Measurements from ENCODE around the gene UGT1A6. TPM values are rescaled to one million over a fixed set of nuclear protein-coding genes. Genes with fewer than 3 reads are reported as not detected.

UGT1A6 gene
- total RNA-seq, 2 experiments from 2014 or later = not detected

DNA sequence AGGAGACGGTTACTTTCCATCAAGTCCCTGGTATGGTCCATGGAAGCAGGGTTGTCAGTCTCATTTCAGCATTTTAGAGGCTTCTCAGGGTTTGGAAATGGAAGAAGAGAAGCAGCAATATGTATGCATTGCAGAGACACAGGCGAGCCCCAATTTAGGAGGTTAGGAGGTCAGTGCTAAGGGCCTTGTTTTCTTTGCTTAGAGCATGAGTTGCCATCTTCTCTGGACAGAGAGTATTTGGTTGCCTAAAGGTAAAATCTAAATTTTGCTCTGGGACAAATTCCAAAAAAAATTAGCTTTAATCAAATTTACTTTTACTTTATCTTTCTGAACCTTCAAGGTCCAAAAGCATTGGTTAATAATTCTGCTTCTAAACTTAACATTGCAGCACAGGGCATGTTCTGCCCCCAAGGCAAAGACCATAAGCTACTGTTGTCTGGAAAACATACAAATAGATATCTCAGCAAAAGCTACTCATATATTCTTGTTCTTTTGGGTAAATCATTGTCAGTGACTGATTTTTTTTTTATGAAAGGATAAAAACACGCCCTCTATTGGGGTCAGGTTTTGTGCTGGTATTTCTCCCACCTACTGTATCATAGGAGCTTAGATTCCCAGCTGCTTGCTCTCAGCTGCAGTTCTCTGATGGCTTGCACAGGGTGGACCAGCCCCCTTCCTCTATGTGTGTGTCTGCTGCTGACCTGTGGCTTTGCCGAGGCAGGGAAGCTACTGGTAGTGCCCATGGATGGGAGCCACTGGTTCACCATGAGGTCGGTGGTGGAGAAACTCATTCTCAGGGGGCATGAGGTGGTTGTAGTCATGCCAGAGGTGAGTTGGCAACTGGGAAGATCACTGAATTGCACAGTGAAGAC, 21.2 kb upstream of the UGT1A6 start, which contains the start of gene UGT1A9:
UGT1A9 (plus strand) TSS at position 609 of the 872 bp plus-strand sequence; CDS start at position 646, 37 bp downstream.
- ATAC-seq (no peak), DNase-seq (no peak)
- ChIA-PET CTCF (no interaction called here), POLR2A (no interaction called here)
- Mint-ChIP-seq H3K4me3 (no peak within 1 kb of the TSS), H3K9me3 (ENCODE audit: insufficient read depth) (no peaks in the 10 kb centered on the region), H3K36me3 (ENCODE audit: low read depth) (no peaks in the 10 kb centered on the region), H3K4me1 (ENCODE audit: low read depth) (no peaks in the 10 kb centered on the region), H3K27me3 (ENCODE audit: low read depth) (peaks cover 23% of the 10 kb centered on the region), H3K27ac (no peak within 1 kb of the TSS)

DNA sequence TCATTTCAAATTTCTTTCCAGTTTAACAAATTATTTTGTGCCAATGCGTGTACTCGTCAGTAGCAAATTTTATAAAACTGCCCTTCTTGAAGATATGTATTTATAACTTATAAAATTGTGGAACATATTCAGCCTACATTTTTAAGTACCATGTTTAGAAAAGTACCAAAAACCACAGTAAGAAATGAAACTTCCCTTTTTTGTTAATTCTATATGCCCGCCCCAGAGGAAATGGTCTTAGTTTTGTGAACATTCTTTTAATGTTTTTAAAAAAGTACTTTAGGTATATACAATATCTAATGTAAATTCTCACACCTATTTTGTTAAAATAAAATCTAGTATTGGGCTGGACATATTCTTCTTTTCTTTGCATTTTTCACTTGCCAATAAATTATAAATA, 19.8 kb upstream of the UGT1A6 start:
- POLR2A ChIA-PET = no interaction called here
- Mint-ChIP-seq H3K36me3 (ENCODE audit: low read depth) (no peaks in the 10 kb centered on the region), H3K4me1 (ENCODE audit: low read depth) (no peaks in the 10 kb centered on the region)

GRCh38 chr2:233673896-233674295, 18.8 kb upstream of the UGT1A6 start:
- Mint-ChIP-seq H3K9me3 (ENCODE audit: insufficient read depth) (no peaks in the 10 kb centered on the region), H3K27me3 (ENCODE audit: low read depth) (peaks cover 31% of the 10 kb centered on the region), H3K4me1 (ENCODE audit: low read depth) (no peaks in the 10 kb centered on the region), H3K4me3 (no peak overlapping the region), H3K27ac (no peak overlapping the region), H3K36me3 (ENCODE audit: low read depth) (no peaks in the 10 kb centered on the region)
- ChIA-PET POLR2A (no interaction called here), CTCF (no interaction called here)
- ATAC-seq (no peak), DNase-seq (no peak)

More for the DNA sequence above, 19.8 kb upstream of the UGT1A6 start:
- Mint-ChIP-seq H3K4me3 (no peak overlapping the region), H3K27me3 (ENCODE audit: low read depth) (peaks cover 32% of the 10 kb centered on the region), H3K9me3 (ENCODE audit: insufficient read depth) (no peaks in the 10 kb centered on the region), H3K27ac (no peak overlapping the region)
- CTCF ChIA-PET = no interaction called here
- DNase-seq (no peak), ATAC-seq (no peak)

DNA sequence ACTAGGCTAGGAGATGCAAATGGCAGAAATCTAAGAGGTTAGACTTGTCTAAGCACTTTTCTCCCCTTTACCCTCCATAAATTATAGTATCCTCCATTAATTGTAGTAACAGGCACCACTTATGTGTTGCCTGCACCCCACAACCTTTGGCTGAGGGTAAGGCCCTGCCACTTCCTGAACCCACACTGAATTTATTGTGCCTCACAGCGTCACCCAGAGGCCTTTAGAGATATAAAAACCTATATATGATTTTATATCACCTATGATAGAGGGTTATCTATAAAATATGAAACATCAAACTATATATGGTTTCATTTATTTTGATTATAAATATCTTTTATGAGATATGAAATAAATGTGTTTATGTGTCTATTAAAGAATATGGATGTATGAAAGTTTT, 18.4 kb upstream of the UGT1A6 start:
- ATAC-seq (no peak), DNase-seq (no peak)
- Mint-ChIP-seq H3K27ac (no peak overlapping the region), H3K4me1 (ENCODE audit: low read depth) (no peaks in the 10 kb centered on the region), H3K27me3 (ENCODE audit: low read depth) (peaks cover 32% of the 10 kb centered on the region), H3K9me3 (ENCODE audit: insufficient read depth) (no peaks in the 10 kb centered on the region), H3K36me3 (ENCODE audit: low read depth) (no peaks in the 10 kb centered on the region), H3K4me3 (no peak overlapping the region)
- ChIA-PET POLR2A (no interaction called here), CTCF (no interaction called here)

GRCh38 chr2:233674995-233675394, 17.7 kb upstream of the UGT1A6 start:
- DNase-seq = no peak
- Mint-ChIP-seq H3K4me3 (no peak overlapping the region), H3K9me3 (ENCODE audit: insufficient read depth) (no peaks in the 10 kb centered on the region), H3K27me3 (ENCODE audit: low read depth) (peaks cover 38% of the 10 kb centered on the region), H3K4me1 (ENCODE audit: low read depth) (no peaks in the 10 kb centered on the region), H3K27ac (no peak overlapping the region), H3K36me3 (ENCODE audit: low read depth) (no peaks in the 10 kb centered on the region)
- ChIA-PET CTCF (no interaction called here), POLR2A (no interaction called here)
- ATAC-seq = no peak

- POLR2A ChIA-PET = interaction anchor here (0.6 kb wide), 1 partner anchor 782 kb away, joined by 3 read pairs; no protein-coding TSS in a partner anchor
These were observed 16.6 kb upstream of the UGT1A6 start for GRCh38 chr2:233676046-233676445.

DNA sequence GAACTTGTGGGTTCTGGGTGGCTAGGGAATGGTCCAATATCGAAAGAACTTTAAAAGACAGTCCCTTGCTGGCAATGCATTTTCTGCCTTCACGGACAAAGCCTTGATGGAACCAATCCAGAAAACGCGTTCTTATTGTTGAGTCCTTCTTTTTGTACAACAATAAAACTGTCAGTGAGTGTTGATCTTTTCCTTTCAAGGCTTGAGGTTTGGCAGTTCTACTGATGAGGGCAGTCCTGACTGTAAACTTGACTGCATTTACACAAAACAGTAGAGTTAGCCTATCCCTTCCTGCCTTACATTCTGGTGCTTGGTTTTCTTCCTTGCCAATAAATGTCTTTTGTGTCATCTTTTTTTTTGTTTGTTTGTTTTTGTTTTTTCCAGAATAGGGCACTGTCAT, 13.5 kb upstream of the UGT1A6 start:
- CTCF ChIA-PET = no interaction called here
- H3K27me3 Mint-ChIP-seq (ENCODE audit: low read depth) = peaks cover 29% of the 10 kb centered on the region
- no peak overlapping the region for H3K27ac Mint-ChIP-seq
- no peak for ATAC-seq
- POLR2A ChIA-PET = no interaction called here
- H3K4me1 Mint-ChIP-seq (ENCODE audit: low read depth) = no peaks in the 10 kb centered on the region
- H3K4me3 Mint-ChIP-seq = no peak overlapping the region
- DNase-seq = no peak
- H3K9me3 Mint-ChIP-seq (ENCODE audit: insufficient read depth) = no peaks in the 10 kb centered on the region
- H3K36me3 Mint-ChIP-seq (ENCODE audit: low read depth) = no peaks in the 10 kb centered on the region

More at GRCh38 chr2:233676046-233676445, 16.6 kb upstream of the UGT1A6 start:
- CTCF ChIA-PET = no interaction called here
- no peaks in the 10 kb centered on the region for H3K9me3 Mint-ChIP-seq (ENCODE audit: insufficient read depth)
- peaks cover 34% of the 10 kb centered on the region for H3K27me3 Mint-ChIP-seq (ENCODE audit: low read depth)
- DNase-seq (no peak), ATAC-seq (no peak)
- no peak overlapping the region for H3K4me3 Mint-ChIP-seq
- no peak overlapping the region for H3K27ac Mint-ChIP-seq
- no peaks in the 10 kb centered on the region for H3K36me3 Mint-ChIP-seq (ENCODE audit: low read depth)
- no peaks in the 10 kb centered on the region for H3K4me1 Mint-ChIP-seq (ENCODE audit: low read depth)

GRCh38 chr2:233680361-233681045, 12.2 kb upstream of the UGT1A6 start:
- H3K4me3 Mint-ChIP-seq = no peak overlapping the region
- peaks cover 32% of the 10 kb centered on the region for H3K27me3 Mint-ChIP-seq (ENCODE audit: low read depth)
- no peak overlapping the region for H3K27ac Mint-ChIP-seq
- H3K9me3 Mint-ChIP-seq (ENCODE audit: insufficient read depth) = no peaks in the 10 kb centered on the region
- DNase-seq (no peak), ATAC-seq (no peak)
- H3K4me1 Mint-ChIP-seq (ENCODE audit: low read depth) = no peaks in the 10 kb centered on the region
- ChIA-PET CTCF (no interaction called here), POLR2A (no interaction called here)
- no peaks in the 10 kb centered on the region for H3K36me3 Mint-ChIP-seq (ENCODE audit: low read depth)

DNA sequence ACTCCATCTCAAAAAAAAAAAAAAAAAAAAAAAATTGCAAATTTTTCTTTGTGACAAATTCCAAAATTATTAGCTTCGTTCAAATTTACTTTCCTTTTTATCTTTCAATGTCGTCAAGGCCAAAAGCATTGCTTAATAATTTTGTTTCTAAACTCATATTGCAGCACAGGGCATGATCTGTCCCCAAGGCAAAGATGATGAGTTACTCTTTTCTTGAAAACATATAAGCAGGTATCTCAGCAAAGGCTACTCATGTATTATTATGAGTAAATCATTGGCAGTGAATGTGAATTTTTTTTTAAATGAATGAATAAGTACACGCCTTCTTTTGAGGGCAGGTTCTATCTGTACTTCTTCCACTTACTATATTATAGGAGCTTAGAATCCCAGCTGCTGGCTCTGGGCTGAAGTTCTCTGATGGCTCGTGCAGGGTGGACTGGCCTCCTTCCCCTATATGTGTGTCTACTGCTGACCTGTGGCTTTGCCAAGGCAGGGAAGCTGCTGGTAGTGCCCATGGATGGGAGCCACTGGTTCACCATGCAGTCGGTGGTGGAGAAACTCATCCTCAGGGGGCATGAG, 11.1 kb upstream of the UGT1A6 start, which contains the start of gene UGT1A7:
UGT1A7 (plus strand) TSS at position 381 of the 579 bp plus-strand sequence; CDS start at position 418, 37 bp downstream.
- ChIA-PET POLR2A (no interaction called here), CTCF (no interaction called here)
- Mint-ChIP-seq H3K4me3 (no peak within 1 kb of the TSS), H3K36me3 (ENCODE audit: low read depth) (no peaks in the 10 kb centered on the region), H3K27ac (no peak within 1 kb of the TSS), H3K4me1 (ENCODE audit: low read depth) (no peaks in the 10 kb centered on the region), H3K27me3 (ENCODE audit: low read depth) (peaks cover 31% of the 10 kb centered on the region), H3K9me3 (ENCODE audit: insufficient read depth) (no peaks in the 10 kb centered on the region)
- DNase-seq = no peak
- no peak for ATAC-seq

DNA sequence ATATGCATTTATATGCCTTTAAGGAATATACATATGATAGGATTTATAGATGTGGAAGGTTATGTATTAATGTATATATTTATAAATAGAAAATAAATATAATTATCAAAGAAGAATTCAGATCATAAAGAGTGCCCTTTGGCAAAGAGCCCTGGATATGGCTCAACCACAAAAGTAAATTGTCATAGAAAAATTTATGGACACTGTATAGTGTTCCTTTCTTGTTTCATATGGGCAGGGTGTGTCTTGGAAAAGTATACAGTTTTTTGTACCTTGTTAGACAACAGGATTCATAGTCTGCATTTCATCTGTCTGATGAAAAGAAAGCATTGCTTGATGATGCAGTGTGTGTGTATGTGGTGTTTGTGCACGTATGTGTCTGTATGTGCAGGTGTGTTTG, 8.1 kb upstream of the UGT1A6 start:
- Mint-ChIP-seq H3K4me1 (ENCODE audit: low read depth) (no peaks in the 10 kb centered on the region), H3K4me3 (no peak overlapping the region), H3K27ac (no peak overlapping the region), H3K9me3 (ENCODE audit: insufficient read depth) (no peaks in the 10 kb centered on the region), H3K27me3 (ENCODE audit: low read depth) (peaks cover 24% of the 10 kb centered on the region), H3K36me3 (ENCODE audit: low read depth) (no peaks in the 10 kb centered on the region)
- POLR2A ChIA-PET = no interaction called here
- ATAC-seq (no peak), DNase-seq (no peak)
- CTCF ChIA-PET = no interaction called here

DNA sequence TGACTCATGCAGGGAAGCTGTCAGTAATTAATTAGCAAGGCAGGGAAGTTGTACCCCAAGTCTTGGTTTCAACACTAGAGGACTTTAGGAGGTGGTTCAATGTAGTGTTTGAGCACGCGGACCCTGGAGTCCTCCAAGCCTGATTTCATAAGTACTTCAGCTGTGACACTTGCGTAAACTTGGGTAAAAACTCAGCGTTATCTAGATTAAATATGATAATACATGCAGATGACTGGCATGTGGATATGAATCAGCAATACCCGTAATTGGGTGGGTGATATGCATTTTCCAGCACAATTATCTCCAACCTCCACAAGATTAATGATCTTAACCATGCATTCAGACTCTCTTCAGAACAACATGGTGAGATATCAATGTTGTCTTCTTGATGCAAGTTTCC, 5.8 kb upstream of the UGT1A6 start:
- DNase-seq (no peak), ATAC-seq (no peak)
- Mint-ChIP-seq H3K9me3 (ENCODE audit: insufficient read depth) (no peaks in the 10 kb centered on the region), H3K27ac (no peak overlapping the region), H3K27me3 (ENCODE audit: low read depth) (peaks cover 19% of the 10 kb centered on the region), H3K4me1 (ENCODE audit: low read depth) (no peaks in the 10 kb centered on the region), H3K36me3 (ENCODE audit: low read depth) (no peaks in the 10 kb centered on the region), H3K4me3 (no peak overlapping the region)
- ChIA-PET CTCF (no interaction called here), POLR2A (interaction anchor here (0.6 kb wide), 1 partner anchor 16 kb away, joined by 4 read pairs; no protein-coding TSS in a partner anchor)

GRCh38 chr2:233688341-233688740, 4.3 kb upstream of the UGT1A6 start:
- no peaks in the 10 kb centered on the region for H3K9me3 Mint-ChIP-seq (ENCODE audit: insufficient read depth)
- no peaks in the 10 kb centered on the region for H3K36me3 Mint-ChIP-seq (ENCODE audit: low read depth)
- DNase-seq (no peak), ATAC-seq (no peak)
- H3K27me3 Mint-ChIP-seq (ENCODE audit: low read depth) = peaks cover 16% of the 10 kb centered on the region
- ChIA-PET POLR2A (no interaction called here), CTCF (no interaction called here)
- no peaks in the 10 kb centered on the region for H3K4me1 Mint-ChIP-seq (ENCODE audit: low read depth)
- no peak overlapping the region for H3K4me3 Mint-ChIP-seq
- H3K27ac Mint-ChIP-seq = no peak overlapping the region

All from activated CD8-positive, alpha-beta T cell treated with anti-CD3 and anti-CD28 coated beads, Interleukin-2, amount 10 ng/mL, durations not matched to agents 7 days and 5 days (primary cell).